Sigmoid colon (tissue), 7 donors: ENCODE measurements around the gene FASN. TPM values are rescaled to one million over a fixed set of nuclear protein-coding genes. Genes with fewer than 3 reads are reported as not detected.

Source experiments
- DNase-seq: peaks from one replicate; pipeline ENCODE4 v3.0.0-alpha.2; 2019
- H3K27ac ChIP-seq, 4 donors: fragments of 200-600 bp; sonication (generic); one replicate each; pipeline ENCODE4 v1.5.1; 2016 to 2019; ENCODE audit warnings: mild to moderate bottlenecking in 1 of 4
- H3K27me3 ChIP-seq, 3 donors: fragments of 200-600 bp; sonication (generic); one replicate each; pipeline ENCODE4 v1.5.1; 2019; ENCODE audit warnings: mild to moderate bottlenecking in 1 of 3
- H3K36me3 ChIP-seq, 4 donors: fragments of 200-600 bp; sonication (generic); one replicate each; pipeline ENCODE4 v1.5.1; 2016 to 2019
- H3K4me1 ChIP-seq, 4 donors: fragments of 200-600 bp; sonication (generic); one replicate each; pipeline ENCODE4 v1.5.1; 2017 to 2019
- H3K4me3 ChIP-seq, 4 donors: fragments of 200-600 bp; sonication (generic); one replicate each; pipeline ENCODE4 v1.5.1; 2017 to 2019; ENCODE audit warnings: mild to moderate bottlenecking in 2 of 4, moderate library complexity in 1 of 4
- H3K9me3 ChIP-seq, 4 donors: fragments of 200-600 bp in 3 of 4; sonication (generic) in 3 of 4; one replicate each; pipeline versions ENCODE4 v1.5.1 to v1.6.1; 2013 to 2019
- EP300 ChIP-seq, 4 donors: sonication (generic); formaldehyde crosslinking; IDR thresholded peaks; one replicate each; pipeline ENCODE4 v1.6.1; 2017; ENCODE audit warnings: antibody characterized with exemption in 4 of 4
- POLR2A ChIP-seq, 2 donors: fragments of 450-650 bp; IDR thresholded peaks; one replicate each; pipeline ENCODE4 v1.6.1; 2016; ENCODE audit warnings: antibody characterized with exemption in 2 of 2, mild to moderate bottlenecking in 2 of 2, moderate library complexity in 2 of 2
- POLR2AphosphoS5 ChIP-seq, 4 donors: sonication (generic); formaldehyde crosslinking; IDR thresholded peaks; one replicate each; pipeline ENCODE4 v1.6.1; 2017; ENCODE audit warnings: antibody characterized with exemption in 4 of 4
- WGBS, 2 donors: extraction: QIAGEN DNeasy Blood & Tissue Kit; methylation state at CpG; one replicate each; pipeline ENCODE4 v1.1.7; 2013; 5-methylcytosine and 5-hydroxymethylcytosine counted together
- intact Hi-C: fragments of 100-400 bp; cut with DNase I; formaldehyde crosslinking; loops from one replicate; pipeline ENCODE4 v1.15.1; 2023
- polyA plus RNA-seq, 3 donors: library from polyadenylated mRNA; stranded (reverse); fragments of 200-250 nt; gene quantifications; one replicate each; pipeline ENCODE4 v1.2.3, GENCODE V29; 2013
- total RNA-seq, 4 donors: library from RNA; depleted of rRNA; stranded (reverse); fragments of >200 nt; gene quantifications; one replicate each; pipeline ENCODE4 v1.1.0, GENCODE V29; 2016
- TF ChIP-seq, protein P1 (sequence below), 4 experiments: fragments of 450-650 bp in 3 of 4; fragments of 200-600 bp in 1 of 4; IDR thresholded peaks; one replicate each; pipeline ENCODE4 v1.5.1; 2016 to 2019; ENCODE audit warnings: antibody characterized with exemption in 4 of 4, mild to moderate bottlenecking in 3 of 4, moderate library complexity in 2 of 4
- donor health status: healthy with polysubstance abuse.
- donor health status: Bipolar disorder and iron deficiency.
- donor health status: healthy.

FASN gene
- total and polyA plus RNA-seq, 7 donors: 12.7 to 152 (median 18.0) TPM

DNA sequence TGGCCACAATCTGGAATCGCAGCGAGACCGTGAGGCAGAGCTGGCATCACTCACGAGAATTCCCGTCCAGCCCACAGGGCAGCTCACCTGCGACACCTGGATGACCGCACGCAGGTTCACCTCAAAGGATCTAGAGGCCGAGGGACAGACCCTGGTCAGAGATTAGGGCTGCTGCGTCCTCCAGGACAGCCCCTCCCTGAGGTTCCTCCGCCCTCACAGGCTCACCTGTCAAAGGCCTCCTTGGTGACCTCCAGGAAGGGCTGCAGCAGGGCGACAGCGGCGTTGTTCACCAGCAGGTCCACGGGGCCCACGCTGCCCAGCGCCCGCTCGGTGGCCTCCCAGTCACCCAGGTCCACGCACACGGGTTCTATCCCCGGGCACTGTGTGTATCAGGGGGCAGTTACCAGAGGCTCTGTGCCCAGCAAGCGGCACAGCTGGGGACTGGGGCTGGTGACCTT, 61.4 kb downstream of the FASN start:
- intact Hi-C loops: loop anchor here (2.0 kb wide), 1 partner anchor 62 kb away; the partner anchor contains the start of gene FASN
- H3K27ac ChIP-seq: peak overlapping the region; percentile 93 to 98 (median 98)
- 16 to 40% methylated on average over 23 of the region's 23 CpGs for WGBS, 2 donors
- no peaks in the 10 kb centered on the region for H3K9me3 ChIP-seq
- TF ChIP-seq, protein P1, sequence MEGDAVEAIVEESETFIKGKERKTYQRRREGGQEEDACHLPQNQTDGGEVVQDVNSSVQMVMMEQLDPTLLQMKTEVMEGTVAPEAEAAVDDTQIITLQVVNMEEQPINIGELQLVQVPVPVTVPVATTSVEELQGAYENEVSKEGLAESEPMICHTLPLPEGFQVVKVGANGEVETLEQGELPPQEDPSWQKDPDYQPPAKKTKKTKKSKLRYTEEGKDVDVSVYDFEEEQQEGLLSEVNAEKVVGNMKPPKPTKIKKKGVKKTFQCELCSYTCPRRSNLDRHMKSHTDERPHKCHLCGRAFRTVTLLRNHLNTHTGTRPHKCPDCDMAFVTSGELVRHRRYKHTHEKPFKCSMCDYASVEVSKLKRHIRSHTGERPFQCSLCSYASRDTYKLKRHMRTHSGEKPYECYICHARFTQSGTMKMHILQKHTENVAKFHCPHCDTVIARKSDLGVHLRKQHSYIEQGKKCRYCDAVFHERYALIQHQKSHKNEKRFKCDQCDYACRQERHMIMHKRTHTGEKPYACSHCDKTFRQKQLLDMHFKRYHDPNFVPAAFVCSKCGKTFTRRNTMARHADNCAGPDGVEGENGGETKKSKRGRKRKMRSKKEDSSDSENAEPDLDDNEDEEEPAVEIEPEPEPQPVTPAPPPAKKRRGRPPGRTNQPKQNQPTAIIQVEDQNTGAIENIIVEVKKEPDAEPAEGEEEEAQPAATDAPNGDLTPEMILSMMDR (IDR thresholded peaks at IDR 0.05): no peak
- TF ChIP-seq POLR2A (IDR thresholded peaks at IDR 0.05): no peak
- TF ChIP-seq EP300 (IDR thresholded peaks at IDR 0.05): no peak
- no peak for TF ChIP-seq POLR2AphosphoS5 (IDR thresholded peaks at IDR 0.05)
- H3K4me1 ChIP-seq: peaks cover 3 to 28% (median 23%) of the 10 kb centered on the region in 4 donors
- no peaks in the 10 kb centered on the region for H3K36me3 ChIP-seq
- peak overlapping the region; percentile 58 to 77 (median 65) for H3K4me3 ChIP-seq
- DNase-seq: no peak
- H3K27me3 ChIP-seq: peaks cover 6 to 21% (median 18%) of the 10 kb centered on the region in 3 donors

DNA sequence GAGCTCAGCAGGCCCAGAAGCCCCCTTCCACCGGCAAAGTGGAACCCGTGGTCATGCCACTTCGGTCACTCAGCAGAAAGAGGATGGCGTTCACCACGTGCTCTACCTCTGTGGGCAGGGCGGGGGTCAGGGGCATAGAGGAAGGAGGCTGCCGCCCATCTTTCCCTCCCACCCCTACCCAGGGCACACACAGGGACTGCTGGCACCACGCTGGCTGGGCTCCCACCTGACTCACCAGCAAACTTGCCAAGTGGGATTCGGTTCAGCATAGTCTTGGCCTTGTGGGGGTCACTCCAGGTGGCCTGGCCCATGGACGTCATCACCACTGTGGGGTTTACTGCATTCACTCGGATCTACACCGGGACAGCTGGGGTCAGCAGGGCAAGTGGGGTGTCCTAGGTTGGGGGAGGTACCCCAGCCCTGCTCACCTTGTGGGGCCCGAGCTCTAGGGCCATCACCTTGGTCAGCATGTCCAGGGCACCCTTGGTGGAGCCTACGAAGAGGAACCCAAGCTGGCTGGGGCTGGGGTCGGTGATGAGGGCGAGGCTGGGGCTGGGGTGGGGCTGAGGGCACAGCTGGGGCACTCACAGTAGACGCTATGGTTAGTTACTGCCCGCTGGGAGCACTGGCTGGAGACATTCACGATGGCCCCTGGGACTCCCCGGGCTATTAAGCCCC, 61.9 kb downstream of the FASN start:
- no peak for DNase-seq
- H3K4me3 ChIP-seq: peak overlapping the region in 3 of 4 donors; percentile 58 to 77 (median 66)
- intact Hi-C loops: loop anchor here (2.0 kb wide), 1 partner anchor 63 kb away; the partner anchor contains the start of gene FASN
- H3K27me3 ChIP-seq: peaks cover 6 to 21% (median 18%) of the 10 kb centered on the region in 3 donors
- TF ChIP-seq POLR2AphosphoS5 (IDR thresholded peaks at IDR 0.05): no peak
- no peak for TF ChIP-seq EP300 (IDR thresholded peaks at IDR 0.05)
- TF ChIP-seq, protein P1 (IDR thresholded peaks at IDR 0.05): no peak
- no peak for TF ChIP-seq POLR2A (IDR thresholded peaks at IDR 0.05)
- WGBS, 2 donors: 79 to 92% methylated on average over 20 of the region's 20 CpGs
- no peaks in the 10 kb centered on the region for H3K9me3 ChIP-seq
- peak overlapping the region; percentile 93 to 98 (median 98) for H3K27ac ChIP-seq
- no peaks in the 10 kb centered on the region for H3K36me3 ChIP-seq
- peaks cover 3 to 30% (median 26%) of the 10 kb centered on the region in 4 donors for H3K4me1 ChIP-seq

DNA sequence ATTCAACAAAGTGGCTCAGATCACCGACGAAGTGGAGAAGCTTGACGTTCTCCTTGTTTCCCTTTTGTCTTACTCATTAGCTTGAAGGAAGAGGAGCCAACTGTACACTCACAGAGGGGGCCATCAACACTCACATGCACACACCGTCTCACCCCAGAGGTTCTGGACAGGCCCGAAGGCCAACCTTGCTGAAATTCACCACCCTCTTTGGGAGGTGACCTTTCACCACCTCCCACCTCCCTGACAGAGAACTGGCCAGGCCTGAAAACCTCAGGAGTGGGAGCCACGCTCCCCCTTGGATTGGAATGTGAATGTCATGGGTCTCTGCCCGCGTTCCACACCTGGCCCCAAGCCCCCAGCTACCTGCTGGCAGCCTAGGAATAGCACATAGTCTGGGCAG, 62.5 kb downstream of the FASN start:
- DNase-seq: no peak
- H3K9me3 ChIP-seq: no peaks in the 10 kb centered on the region
- H3K4me1 ChIP-seq: peaks cover 3 to 36% (median 32%) of the 10 kb centered on the region in 4 donors
- no peak overlapping the region for H3K27ac ChIP-seq
- H3K36me3 ChIP-seq: no peaks in the 10 kb centered on the region
- H3K4me3 ChIP-seq: no peak overlapping the region
- intact Hi-C loops: no loop called here
- H3K27me3 ChIP-seq: peaks cover 6 to 21% (median 18%) of the 10 kb centered on the region in 3 donors
- no peak for TF ChIP-seq EP300 (IDR thresholded peaks at IDR 0.05)
- TF ChIP-seq POLR2AphosphoS5 (IDR thresholded peaks at IDR 0.05): no peak
- no peak for TF ChIP-seq POLR2A (IDR thresholded peaks at IDR 0.05)
- TF ChIP-seq, protein P1 (IDR thresholded peaks at IDR 0.05): no peak
- WGBS, 2 donors: 95% methylated on average over 8 of the region's 8 CpGs

DNA sequence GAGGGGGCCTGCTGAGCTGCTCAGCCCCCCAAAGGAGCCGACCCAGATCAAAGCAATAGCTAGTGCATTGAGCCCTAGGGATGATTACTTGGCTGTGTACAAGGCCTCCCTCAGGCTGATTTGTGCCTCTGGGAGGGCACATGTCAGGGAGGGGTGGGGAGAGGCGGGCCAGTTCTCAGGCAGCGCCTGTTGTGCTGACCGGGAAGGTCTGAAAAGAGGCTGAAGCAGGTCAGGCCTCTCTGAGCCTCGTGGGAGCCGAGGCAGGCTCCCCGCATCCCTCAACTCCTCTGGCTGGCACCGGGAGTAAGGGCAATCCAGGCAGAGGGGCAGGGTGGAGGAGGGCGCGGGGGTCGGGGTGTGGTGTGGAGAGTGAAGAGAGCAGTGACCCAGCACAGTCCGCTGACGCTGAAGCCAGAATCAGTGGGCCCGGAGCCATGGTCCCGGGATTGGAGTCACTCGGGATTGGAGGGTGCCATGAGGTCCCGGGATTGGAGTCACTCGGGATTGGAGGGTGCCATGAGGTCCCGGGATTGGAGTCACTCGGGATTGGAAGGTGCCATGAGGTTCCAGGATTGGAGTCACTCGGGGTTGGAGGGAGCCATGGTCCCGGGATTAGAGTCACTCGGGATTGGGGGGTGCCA, 63.5 kb downstream of the FASN start:
- Histone ChIP-seq H3K4me1 (peaks cover 3 to 44% (median 39%) of the 10 kb centered on the region in 4 donors), H3K27ac (no peak overlapping the region), H3K27me3 (peaks cover 6 to 21% (median 18%) of the 10 kb centered on the region in 3 donors), H3K9me3 (no peaks in the 10 kb centered on the region), H3K36me3 (no peaks in the 10 kb centered on the region), H3K4me3 (no peak overlapping the region)
- intact Hi-C loops: no loop called here
- WGBS, 2 donors: 89 to 92% methylated on average over 23 of the region's 23 CpGs
- TF ChIP-seq POLR2AphosphoS5 (IDR thresholded peaks at IDR 0.05) (no peak), POLR2A (IDR thresholded peaks at IDR 0.05) (no peak), EP300 (IDR thresholded peaks at IDR 0.05) (no peak)
- TF ChIP-seq, protein P1 (IDR thresholded peaks at IDR 0.05): no peak
- no peak for DNase-seq
